GM12878 (cell line): ENCODE measurements around the gene IER5L. TPM values are rescaled to one million over a fixed set of nuclear protein-coding genes. Genes with fewer than 3 reads are reported as not detected.
A peak's percentile ranks its signal among the peaks of the same experiment; 100 is the strongest.

Experiments used
- ATF7 ChIP-seq: fragments of 450-650 bp; IDR thresholded peaks from 2 replicates; pipeline ENCODE4 v1.6.1; 2016; ENCODE audit warnings: low read depth, mild to moderate bottlenecking
- DPF2 ChIP-seq: fragments of 450-650 bp; IDR thresholded peaks from 2 replicates; pipeline ENCODE4 v1.6.1; 2017; ENCODE audit warnings: mild to moderate bottlenecking
- HCFC1 ChIP-seq: fragments of 150-350 bp; IDR thresholded peaks from 2 replicates; pipeline ENCODE4 v1.6.1; 2014; ENCODE audit warnings: low read length
- MTA2 ChIP-seq: fragments of 450-650 bp; IDR thresholded peaks from 2 replicates; pipeline ENCODE4 v1.6.1; 2016; ENCODE audit warnings: low read depth, mild to moderate bottlenecking, moderate library complexity
- MYC ChIP-seq: IDR thresholded peaks from 2 replicates; pipeline ENCODE4 v1.6.1; 2011; ENCODE audit warnings: mild to moderate bottlenecking, low read length, moderate library complexity, inconsistent platforms; ENCODE audit not compliant: insufficient read depth, insufficient replicate concordance, insufficient read length, severe bottlenecking
- NBN ChIP-seq: fragments of 450-650 bp; IDR thresholded peaks from 2 replicates; pipeline ENCODE4 v1.6.1; 2016
- POLR2A ChIP-seq: IDR thresholded peaks from 2 replicates; pipeline ENCODE4 v1.6.1; 2011; ENCODE audit warnings: low read depth, mild to moderate bottlenecking, low read length
- POLR2AphosphoS2 ChIP-seq: IDR thresholded peaks from 2 replicates; pipeline ENCODE4 v1.6.1; 2011; ENCODE audit warnings: low read depth, mild to moderate bottlenecking, low read length, improper control_type of control experiment, moderate library complexity
- RB1 ChIP-seq: fragments of 450-650 bp; formaldehyde crosslinking; IDR thresholded peaks from 2 replicates; pipeline ENCODE4 v1.6.1; 2017; ENCODE audit warnings: mild to moderate bottlenecking, borderline replicate concordance
- SIN3A ChIP-seq: IDR thresholded peaks from 2 replicates; pipeline ENCODE4 v1.6.1; 2012; ENCODE audit warnings: low read depth, low read length, improper control_type of control experiment
- SPI1 ChIP-seq: IDR thresholded peaks from 2 replicates; pipeline ENCODE4 v1.6.1; 2011; ENCODE audit warnings: low read depth, mild to moderate bottlenecking, low read length, moderate library complexity, borderline replicate concordance; ENCODE audit not compliant: insufficient read depth
- polyA plus RNA-seq, 11 experiments: library from polyadenylated mRNA; depleted of rRNA in 4 of 11; unstranded in 6 of 11; stranded (reverse) in 5 of 11; fragments of >200 nt; fragmentation: Nextera tagmentation in 4 of 11; fragmentation: Illumina TruSeq in 1 of 11; extraction: Ambion mirVana in 4 of 11; extraction: Trizol in 1 of 11; gene quantifications; 1 replicate in 1 of 11; 2 replicates in 10 of 11; pipeline versions ENCODE4 v1.2.1 to v1.2.3, GENCODE V29; 2011 to 2016; ENCODE audit warnings: inconsistent platforms in 2 of 11, missing spikeins in 2 of 11, low read depth in 1 of 11
- total RNA-seq, 4 experiments: library from RNA; depleted of rRNA in 3 of 4; stranded (reverse); fragments of >200 nt in 3 of 4; fragmentation: Illumina TruSeq in 1 of 4; extraction: Trizol in 1 of 4; gene quantifications; 2 replicates each; pipeline versions ENCODE4 v1.2.1 to v1.2.3, GENCODE V29; 2013 to 2021
- TF ChIP-seq, protein P1 (sequence below): fragments of 450-650 bp; IDR thresholded peaks from 2 replicates; pipeline ENCODE4 v1.6.1; 2017; ENCODE audit warnings: mild to moderate bottlenecking
- TF ChIP-seq, protein P2 (sequence below): fragments of 450-650 bp; IDR thresholded peaks from 2 replicates; pipeline ENCODE4 v1.6.1; 2016; ENCODE audit warnings: mild to moderate bottlenecking
- TF ChIP-seq, protein P3 (sequence below): IDR thresholded peaks from 2 replicates; pipeline ENCODE4 v1.6.1; 2011; ENCODE audit warnings: borderline replicate concordance, low read depth, mild to moderate bottlenecking, moderate library complexity, mixed read lengths, low read length; ENCODE audit not compliant: insufficient read depth; ENCODE audit errors: extremely low read length
- TF ChIP-seq, protein P4 (sequence below): fragments of 450-650 bp; IDR thresholded peaks from 2 replicates; pipeline ENCODE4 v1.6.1; 2016; ENCODE audit warnings: mild to moderate bottlenecking, moderate library complexity, borderline replicate concordance
- TF ChIP-seq, protein P5 (sequence below): fragments of 450-650 bp; IDR thresholded peaks from 2 replicates; pipeline ENCODE4 v1.6.1; 2016; ENCODE audit warnings: mild to moderate bottlenecking

Gene IER5L
- total and polyA plus RNA-seq, 10 of the 15 experiments (the other 5 are each of a cell fraction or from before 2014, with no cell fraction given) = 0.04 to 1.4 (median 0.17) TPM

DNA sequence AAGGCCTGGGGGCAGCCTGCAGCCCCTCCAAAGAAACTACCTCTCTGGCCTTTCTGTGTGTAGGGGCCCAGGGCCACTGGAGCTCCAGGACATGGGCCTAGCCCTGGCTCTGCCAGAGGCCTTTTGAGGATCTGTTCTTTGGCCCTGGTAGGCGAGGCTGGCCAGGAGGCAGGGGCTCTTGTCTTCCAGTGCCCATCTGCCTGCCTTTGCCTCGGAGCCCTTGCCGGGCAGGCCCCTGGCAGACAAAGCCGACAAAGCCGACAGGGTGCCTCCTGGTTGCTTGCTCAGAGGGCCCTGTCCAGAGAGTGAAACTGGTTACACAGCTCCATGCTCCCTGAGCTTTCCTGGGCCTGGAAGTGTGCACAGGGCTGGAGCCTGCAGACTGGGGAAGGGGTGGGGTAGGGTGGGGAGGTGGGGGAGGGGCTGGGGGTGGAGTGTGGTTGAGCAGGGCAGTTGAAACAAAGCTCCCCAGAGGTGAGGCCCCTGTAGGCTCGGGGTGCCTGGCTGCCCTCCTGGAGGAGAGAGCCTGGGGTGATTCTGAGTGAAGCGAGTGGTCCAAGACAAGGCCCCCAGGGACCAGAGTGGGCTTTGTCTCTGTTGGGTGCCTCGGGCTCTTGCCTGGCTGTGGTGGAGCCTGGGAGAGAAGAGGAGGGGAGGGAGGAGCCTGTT is 37.5 kb downstream of the IER5L start (continued):
- TF ChIP-seq, protein P1, sequence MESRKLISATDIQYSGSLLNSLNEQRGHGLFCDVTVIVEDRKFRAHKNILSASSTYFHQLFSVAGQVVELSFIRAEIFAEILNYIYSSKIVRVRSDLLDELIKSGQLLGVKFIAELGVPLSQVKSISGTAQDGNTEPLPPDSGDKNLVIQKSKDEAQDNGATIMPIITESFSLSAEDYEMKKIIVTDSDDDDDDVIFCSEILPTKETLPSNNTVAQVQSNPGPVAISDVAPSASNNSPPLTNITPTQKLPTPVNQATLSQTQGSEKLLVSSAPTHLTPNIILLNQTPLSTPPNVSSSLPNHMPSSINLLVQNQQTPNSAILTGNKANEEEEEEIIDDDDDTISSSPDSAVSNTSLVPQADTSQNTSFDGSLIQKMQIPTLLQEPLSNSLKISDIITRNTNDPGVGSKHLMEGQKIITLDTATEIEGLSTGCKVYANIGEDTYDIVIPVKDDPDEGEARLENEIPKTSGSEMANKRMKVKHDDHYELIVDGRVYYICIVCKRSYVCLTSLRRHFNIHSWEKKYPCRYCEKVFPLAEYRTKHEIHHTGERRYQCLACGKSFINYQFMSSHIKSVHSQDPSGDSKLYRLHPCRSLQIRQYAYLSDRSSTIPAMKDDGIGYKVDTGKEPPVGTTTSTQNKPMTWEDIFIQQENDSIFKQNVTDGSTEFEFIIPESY = no peak
- TF ChIP-seq MTA2 (no peak), MYC (no peak), DPF2 (peak; percentile 79), ATF7 (peak; percentile 61; the same call in 1 of the 2 replicates), HCFC1 (no peak), NBN (peak; percentile 49; the same call in 1 of the 2 replicates), SPI1 (no peak), RB1 (0 out of 2 replicates have a peak, but pooled peaks have one; percentile 22), POLR2AphosphoS2 (no peak), POLR2A (peak; percentile 47), SIN3A (no peak)
- TF ChIP-seq, protein P2, sequence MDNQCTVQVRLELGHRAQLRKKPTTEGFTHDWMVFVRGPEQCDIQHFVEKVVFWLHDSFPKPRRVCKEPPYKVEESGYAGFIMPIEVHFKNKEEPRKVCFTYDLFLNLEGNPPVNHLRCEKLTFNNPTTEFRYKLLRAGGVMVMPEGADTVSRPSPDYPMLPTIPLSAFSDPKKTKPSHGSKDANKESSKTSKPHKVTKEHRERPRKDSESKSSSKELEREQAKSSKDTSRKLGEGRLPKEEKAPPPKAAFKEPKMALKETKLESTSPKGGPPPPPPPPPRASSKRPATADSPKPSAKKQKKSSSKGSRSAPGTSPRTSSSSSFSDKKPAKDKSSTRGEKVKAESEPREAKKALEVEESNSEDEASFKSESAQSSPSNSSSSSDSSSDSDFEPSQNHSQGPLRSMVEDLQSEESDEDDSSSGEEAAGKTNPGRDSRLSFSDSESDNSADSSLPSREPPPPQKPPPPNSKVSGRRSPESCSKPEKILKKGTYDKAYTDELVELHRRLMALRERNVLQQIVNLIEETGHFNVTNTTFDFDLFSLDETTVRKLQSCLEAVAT = no peak
- TF ChIP-seq, protein P3, sequence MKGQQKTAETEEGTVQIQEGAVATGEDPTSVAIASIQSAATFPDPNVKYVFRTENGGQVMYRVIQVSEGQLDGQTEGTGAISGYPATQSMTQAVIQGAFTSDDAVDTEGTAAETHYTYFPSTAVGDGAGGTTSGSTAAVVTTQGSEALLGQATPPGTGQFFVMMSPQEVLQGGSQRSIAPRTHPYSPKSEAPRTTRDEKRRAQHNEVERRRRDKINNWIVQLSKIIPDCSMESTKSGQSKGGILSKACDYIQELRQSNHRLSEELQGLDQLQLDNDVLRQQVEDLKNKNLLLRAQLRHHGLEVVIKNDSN = no peak
- TF ChIP-seq, protein P4, sequence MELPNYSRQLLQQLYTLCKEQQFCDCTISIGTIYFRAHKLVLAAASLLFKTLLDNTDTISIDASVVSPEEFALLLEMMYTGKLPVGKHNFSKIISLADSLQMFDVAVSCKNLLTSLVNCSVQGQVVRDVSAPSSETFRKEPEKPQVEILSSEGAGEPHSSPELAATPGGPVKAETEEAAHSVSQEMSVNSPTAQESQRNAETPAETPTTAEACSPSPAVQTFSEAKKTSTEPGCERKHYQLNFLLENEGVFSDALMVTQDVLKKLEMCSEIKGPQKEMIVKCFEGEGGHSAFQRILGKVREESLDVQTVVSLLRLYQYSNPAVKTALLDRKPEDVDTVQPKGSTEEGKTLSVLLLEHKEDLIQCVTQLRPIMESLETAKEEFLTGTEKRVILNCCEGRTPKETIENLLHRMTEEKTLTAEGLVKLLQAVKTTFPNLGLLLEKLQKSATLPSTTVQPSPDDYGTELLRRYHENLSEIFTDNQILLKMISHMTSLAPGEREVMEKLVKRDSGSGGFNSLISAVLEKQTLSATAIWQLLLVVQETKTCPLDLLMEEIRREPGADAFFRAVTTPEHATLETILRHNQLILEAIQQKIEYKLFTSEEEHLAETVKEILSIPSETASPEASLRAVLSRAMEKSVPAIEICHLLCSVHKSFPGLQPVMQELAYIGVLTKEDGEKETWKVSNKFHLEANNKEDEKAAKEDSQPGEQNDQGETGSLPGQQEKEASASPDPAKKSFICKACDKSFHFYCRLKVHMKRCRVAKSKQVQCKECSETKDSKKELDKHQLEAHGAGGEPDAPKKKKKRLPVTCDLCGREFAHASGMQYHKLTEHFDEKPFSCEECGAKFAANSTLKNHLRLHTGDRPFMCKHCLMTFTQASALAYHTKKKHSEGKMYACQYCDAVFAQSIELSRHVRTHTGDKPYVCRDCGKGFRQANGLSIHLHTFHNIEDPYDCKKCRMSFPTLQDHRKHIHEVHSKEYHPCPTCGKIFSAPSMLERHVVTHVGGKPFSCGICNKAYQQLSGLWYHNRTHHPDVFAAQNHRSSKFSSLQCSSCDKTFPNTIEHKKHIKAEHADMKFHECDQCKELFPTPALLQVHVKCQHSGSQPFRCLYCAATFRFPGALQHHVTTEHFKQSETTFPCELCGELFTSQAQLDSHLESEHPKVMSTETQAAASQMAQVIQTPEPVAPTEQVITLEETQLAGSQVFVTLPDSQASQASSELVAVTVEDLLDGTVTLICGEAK = no peak
- TF ChIP-seq, protein P5, sequence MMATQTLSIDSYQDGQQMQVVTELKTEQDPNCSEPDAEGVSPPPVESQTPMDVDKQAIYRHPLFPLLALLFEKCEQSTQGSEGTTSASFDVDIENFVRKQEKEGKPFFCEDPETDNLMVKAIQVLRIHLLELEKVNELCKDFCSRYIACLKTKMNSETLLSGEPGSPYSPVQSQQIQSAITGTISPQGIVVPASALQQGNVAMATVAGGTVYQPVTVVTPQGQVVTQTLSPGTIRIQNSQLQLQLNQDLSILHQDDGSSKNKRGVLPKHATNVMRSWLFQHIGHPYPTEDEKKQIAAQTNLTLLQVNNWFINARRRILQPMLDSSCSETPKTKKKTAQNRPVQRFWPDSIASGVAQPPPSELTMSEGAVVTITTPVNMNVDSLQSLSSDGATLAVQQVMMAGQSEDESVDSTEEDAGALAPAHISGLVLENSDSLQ = no peak
